BE2C (cell line): Measurements from ENCODE around the gene TMEM14C.
"Not testable (repeated sequence)": the region's sequence is repeated elsewhere in the genome, so short reads cannot be mapped to it uniquely, and the experiment has no call there.

Source experiments
- DNase-seq: peaks from one replicate; pipeline ENCODE4 v3.0.0-alpha.2; 2020
- H3K27me3 ChIP-seq: fragments of 250-450 bp; sonication (Bioruptor Pico); 2 replicates; pipeline ENCODE4 v1.5.1; 2020; ENCODE audit warnings: mild to moderate bottlenecking
- H3K36me3 ChIP-seq: fragments of 250-450 bp; sonication (Bioruptor Pico); 2 replicates; pipeline ENCODE4 v1.5.1; 2020; ENCODE audit warnings: mild to moderate bottlenecking
- H3K4me1 ChIP-seq: fragments of 250-450 bp; sonication (Bioruptor Pico); 2 replicates; pipeline ENCODE4 v1.5.1; 2020
- H3K4me3 ChIP-seq: 2 replicates; pipeline ENCODE4 v1.5.1; 2011; ENCODE audit warnings: low read depth, low read length
- H3K9me3 ChIP-seq: fragments of 250-450 bp; sonication (Bioruptor Pico); 2 replicates; pipeline ENCODE4 v1.5.1; 2020
- TF ChIP-seq, protein P1 (sequence below): IDR thresholded peaks from 2 replicates; pipeline ENCODE4 v1.5.1; 2012; ENCODE audit warnings: mild to moderate bottlenecking, low read depth, low read length

The TMEM14C gene

DNA sequence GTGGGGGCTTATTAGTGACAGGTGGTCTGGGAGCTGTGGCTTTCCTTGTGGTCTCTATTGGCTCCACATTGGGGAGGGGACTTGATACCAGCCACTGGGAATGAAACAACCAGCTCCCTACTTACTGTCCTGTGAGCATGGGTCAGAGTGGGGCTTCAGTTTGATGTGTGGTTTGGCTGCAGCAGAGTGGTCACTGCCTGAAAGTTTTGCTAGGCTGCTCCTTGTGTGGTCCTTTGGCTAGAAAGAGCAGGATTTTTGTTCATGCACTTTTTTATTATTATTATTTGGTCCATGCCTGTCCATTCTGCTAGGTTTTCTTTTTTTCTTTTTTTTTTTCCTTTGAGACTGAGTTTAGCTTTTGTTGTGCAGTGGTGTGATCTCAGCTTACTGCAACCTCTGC lies 17.2 kb downstream of the TMEM14C start:
- H3K9me3 ChIP-seq = no peaks in the 10 kb centered on the region
- DNase-seq = no peak
- no peak overlapping the region for H3K4me3 ChIP-seq
- no peaks in the 10 kb centered on the region for H3K4me1 ChIP-seq
- H3K36me3 ChIP-seq = no peaks in the 10 kb centered on the region
- TF ChIP-seq, protein P1, sequence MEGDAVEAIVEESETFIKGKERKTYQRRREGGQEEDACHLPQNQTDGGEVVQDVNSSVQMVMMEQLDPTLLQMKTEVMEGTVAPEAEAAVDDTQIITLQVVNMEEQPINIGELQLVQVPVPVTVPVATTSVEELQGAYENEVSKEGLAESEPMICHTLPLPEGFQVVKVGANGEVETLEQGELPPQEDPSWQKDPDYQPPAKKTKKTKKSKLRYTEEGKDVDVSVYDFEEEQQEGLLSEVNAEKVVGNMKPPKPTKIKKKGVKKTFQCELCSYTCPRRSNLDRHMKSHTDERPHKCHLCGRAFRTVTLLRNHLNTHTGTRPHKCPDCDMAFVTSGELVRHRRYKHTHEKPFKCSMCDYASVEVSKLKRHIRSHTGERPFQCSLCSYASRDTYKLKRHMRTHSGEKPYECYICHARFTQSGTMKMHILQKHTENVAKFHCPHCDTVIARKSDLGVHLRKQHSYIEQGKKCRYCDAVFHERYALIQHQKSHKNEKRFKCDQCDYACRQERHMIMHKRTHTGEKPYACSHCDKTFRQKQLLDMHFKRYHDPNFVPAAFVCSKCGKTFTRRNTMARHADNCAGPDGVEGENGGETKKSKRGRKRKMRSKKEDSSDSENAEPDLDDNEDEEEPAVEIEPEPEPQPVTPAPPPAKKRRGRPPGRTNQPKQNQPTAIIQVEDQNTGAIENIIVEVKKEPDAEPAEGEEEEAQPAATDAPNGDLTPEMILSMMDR = no peak
- no peaks in the 10 kb centered on the region for H3K27me3 ChIP-seq

DNA sequence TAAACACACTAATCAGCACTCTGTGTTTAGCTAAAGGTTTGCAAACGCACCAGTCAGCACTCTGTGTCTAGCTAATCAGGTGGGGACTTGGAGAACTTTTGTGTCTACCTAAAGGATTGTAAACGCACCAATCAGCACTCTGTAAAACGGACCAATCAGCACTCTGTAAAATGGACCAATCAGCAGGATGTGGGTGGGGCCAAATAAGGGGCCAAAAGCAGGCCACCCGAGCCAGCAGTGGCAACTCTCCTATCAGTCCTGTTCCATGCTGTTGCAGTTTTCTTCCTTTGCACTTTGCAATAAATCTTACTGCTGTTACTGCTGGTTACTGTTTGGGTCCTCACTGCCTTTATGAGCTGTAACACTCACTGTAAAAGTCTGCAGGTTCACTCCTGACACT lies 18.8 kb downstream of the TMEM14C start:
- not testable (repeated sequence) for H3K27me3 ChIP-seq, H3K9me3 ChIP-seq, DNase-seq, H3K4me3 ChIP-seq, H3K36me3 ChIP-seq, H3K4me1 ChIP-seq

DNA sequence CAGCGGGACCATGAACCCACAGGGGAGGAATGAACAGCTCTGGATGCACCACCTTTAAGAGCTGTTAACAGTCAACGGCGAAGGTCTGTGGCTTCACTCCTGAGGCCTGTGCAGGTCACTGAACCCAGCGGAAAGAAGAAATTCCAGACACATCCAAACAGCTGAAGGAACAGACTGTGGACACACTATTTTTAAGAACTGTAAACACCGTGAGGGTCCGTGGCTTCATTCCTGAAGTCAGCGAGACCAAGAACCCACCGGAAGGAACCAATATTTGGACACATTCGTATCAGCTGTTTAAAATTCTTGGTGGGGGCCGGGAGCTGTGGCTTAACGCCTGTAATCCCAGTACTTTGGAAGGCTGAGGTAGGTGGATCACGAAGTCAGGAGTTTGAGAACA lies 19.4 kb downstream of the TMEM14C start:
- TF ChIP-seq, protein P1 = no peak
- Histone ChIP-seq H3K36me3 (no peaks in the 10 kb centered on the region), H3K4me1 (peaks cover 3% of the 10 kb centered on the region; the same call in 1 of the 2 replicates)

DNA sequence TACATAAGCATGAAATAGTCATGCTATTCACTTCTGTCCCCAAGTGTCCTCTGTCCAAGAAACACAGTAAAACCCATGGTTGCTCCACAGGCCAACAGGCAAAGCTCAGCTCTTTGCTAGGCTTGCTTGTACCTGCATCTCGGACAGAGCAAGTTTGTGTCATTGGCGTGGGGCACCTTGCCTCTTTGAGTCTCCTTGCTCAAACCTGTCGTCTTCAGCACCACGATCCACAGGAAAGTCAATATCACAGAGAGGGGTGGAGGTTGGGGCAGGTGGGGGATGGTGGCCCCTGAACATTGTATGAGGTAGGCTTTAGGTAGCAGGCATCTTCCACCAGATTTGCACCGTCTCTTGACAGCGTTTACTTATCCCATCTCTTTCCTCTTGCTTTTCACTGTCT lies 20.6 kb downstream of the TMEM14C start:
- H3K4me3 ChIP-seq = no peak overlapping the region
- H3K36me3 ChIP-seq = no peaks in the 10 kb centered on the region
- DNase-seq = no peak
- TF ChIP-seq, protein P1 = no peak
- no peaks in the 10 kb centered on the region for H3K9me3 ChIP-seq
- peaks cover 3% of the 10 kb centered on the region; the same call in 1 of the 2 replicates for H3K4me1 ChIP-seq
- H3K27me3 ChIP-seq = no peaks in the 10 kb centered on the region

More for the DNA sequence above, 19.4 kb downstream of the TMEM14C start:
- Histone ChIP-seq H3K27me3 (no peaks in the 10 kb centered on the region), H3K9me3 (no peaks in the 10 kb centered on the region), H3K4me3 (no peak overlapping the region)
- no peak for DNase-seq

DNA sequence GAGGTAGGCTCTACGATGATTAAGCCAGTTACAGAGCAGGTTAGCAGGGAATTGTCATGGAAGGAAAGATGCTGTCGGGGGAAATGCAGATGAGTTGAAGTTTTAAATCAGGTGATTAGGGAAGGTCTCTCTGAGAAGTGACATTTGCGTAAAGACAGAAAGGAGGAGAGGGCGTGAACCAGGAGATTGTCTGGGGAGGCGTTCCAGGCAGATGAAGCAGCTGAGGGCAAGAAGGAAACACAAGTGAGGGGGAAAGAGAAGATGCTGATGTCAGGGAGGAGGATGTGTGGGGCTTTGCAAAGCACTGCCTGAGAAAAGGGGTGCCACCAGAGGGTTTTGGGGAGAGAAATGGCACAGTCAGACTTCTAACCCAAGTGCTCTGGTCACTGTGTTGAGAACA lies 22.2 kb downstream of the TMEM14C start:
- TF ChIP-seq, protein P1 = no peak
- Histone ChIP-seq H3K4me3 (no peak overlapping the region), H3K27me3 (no peaks in the 10 kb centered on the region), H3K36me3 (no peaks in the 10 kb centered on the region), H3K4me1 (peaks cover 3% of the 10 kb centered on the region; the same call in 1 of the 2 replicates), H3K9me3 (no peaks in the 10 kb centered on the region)
- no peak for DNase-seq

DNA sequence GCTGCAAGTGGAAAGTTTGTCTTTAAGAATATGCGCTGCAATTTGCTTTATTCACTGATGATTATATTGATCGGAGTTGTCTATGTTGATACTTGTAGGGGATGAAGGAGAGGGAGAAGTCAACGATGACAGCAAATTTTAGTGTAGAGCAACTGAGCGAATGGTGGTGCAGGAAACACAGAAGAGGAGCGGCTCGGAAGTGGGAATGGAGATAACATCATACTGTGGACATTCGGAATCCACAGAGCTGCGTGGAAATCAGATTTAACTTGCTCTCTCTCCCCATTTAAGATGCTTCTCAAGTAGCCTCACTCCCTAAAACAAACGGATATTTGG lies 24.0 kb downstream of the TMEM14C start:
- Histone ChIP-seq H3K4me1 (peaks cover 3% of the 10 kb centered on the region; the same call in 1 of the 2 replicates), H3K36me3 (no peaks in the 10 kb centered on the region; the same call in 1 of the 2 replicates), H3K9me3 (no peaks in the 10 kb centered on the region), H3K4me3 (peak overlapping the region; percentile 94), H3K27me3 (no peaks in the 10 kb centered on the region)
- DNase-seq = no peak
- TF ChIP-seq, protein P1 = no peak
